ENCODE measurements around the gene DSG2. TPM values are rescaled to one million over a fixed set of nuclear protein-coding genes. Genes with fewer than 3 reads are reported as not detected.

The DSG2 gene
- polyA plus RNA-seq, 1 donor from 2014 or later = 0.94 TPM

GRCh38 chr18:31513189-31513935 is 15.4 kb downstream of the DSG2 start:
- no peaks in the 10 kb centered on the region for H3F3A ChIP-seq (ENCODE audit: insufficient read depth, low read length, poor library complexity, severe bottlenecking)
- no peaks in the 10 kb centered on the region for H3K36me3 ChIP-seq (ENCODE audit: insufficient read depth, low read length)
- H3K4me3 ChIP-seq (ENCODE audit: low read length) = no peak overlapping the region
- H2AFZ ChIP-seq (ENCODE audit: low read depth, low read length) = no peak overlapping the region
- H3K9me2 ChIP-seq (ENCODE audit: insufficient read depth, low read length) = no peaks in the 10 kb centered on the region
- no peaks in the 10 kb centered on the region for H3K27me3 ChIP-seq (ENCODE audit: insufficient read depth, low read depth, low read length)
- no peaks in the 10 kb centered on the region for H3K79me2 ChIP-seq (replicated peaks; ENCODE audit: insufficient read depth, low read length)
- H3K9me3 ChIP-seq (ENCODE audit: low read length) = no peaks in the 10 kb centered on the region
- TF ChIP-seq POLR2AphosphoS5 (IDR thresholded peaks at IDR 0.05) (no peak), CTCF (IDR thresholded peaks at IDR 0.05; ENCODE audit: poor library complexity, severe bottlenecking) (no peak), SMC3 (conservative IDR thresholded peaks at IDR 0.05; ENCODE audit: poor library complexity) (no peak), EZH2 (IDR thresholded peaks at IDR 0.05; ENCODE audit: borderline replicate concordance, insufficient read depth, low read length, poor library complexity, severe bottlenecking) (no peak), EP300 (conservative IDR thresholded peaks at IDR 0.05; ENCODE audit: poor library complexity, severe bottlenecking) (no peak), REST (IDR thresholded peaks at IDR 0.05; ENCODE audit: borderline replicate concordance) (no peak), TAF1 (IDR thresholded peaks at IDR 0.05; ENCODE audit: low read depth) (no peak), RAD21 (conservative IDR thresholded peaks at IDR 0.05) (no peak), MXI1 (conservative IDR thresholded peaks at IDR 0.05; ENCODE audit: poor library complexity, severe bottlenecking) (no peak)
- H3K4me2 ChIP-seq (ENCODE audit: low read length) = no peak overlapping the region
- H4K20me1 ChIP-seq (ENCODE audit: insufficient read depth) = no peaks in the 10 kb centered on the region
- H3K27ac ChIP-seq (ENCODE audit: low read length) = no peak overlapping the region
- no peak overlapping the region for H3K9ac ChIP-seq (ENCODE audit: low read length)

- H3K36me3 ChIP-seq (ENCODE audit: insufficient read depth, low read length) = no peaks in the 10 kb centered on the region
These were observed 18.5 kb downstream of the DSG2 start for GRCh38 chr18:31516437-31516836.

More at GRCh38 chr18:31516437-31516836, 18.5 kb downstream of the DSG2 start:
- H3K4me3 ChIP-seq (ENCODE audit: low read length) = no peak overlapping the region
- H2AFZ ChIP-seq (ENCODE audit: low read depth, low read length) = no peak overlapping the region
- H3K9ac ChIP-seq (ENCODE audit: low read length) = no peak overlapping the region
- no peak overlapping the region for H3K4me2 ChIP-seq (ENCODE audit: low read length)
- no peaks in the 10 kb centered on the region for H3F3A ChIP-seq (ENCODE audit: insufficient read depth, low read length, poor library complexity, severe bottlenecking)
- no peaks in the 10 kb centered on the region for H4K20me1 ChIP-seq (ENCODE audit: insufficient read depth)
- H3K9me3 ChIP-seq (ENCODE audit: low read length) = no peaks in the 10 kb centered on the region
- H3K9me2 ChIP-seq (ENCODE audit: insufficient read depth, low read length) = no peaks in the 10 kb centered on the region
- TF ChIP-seq EZH2 (IDR thresholded peaks at IDR 0.05; ENCODE audit: borderline replicate concordance, insufficient read depth, low read length, poor library complexity, severe bottlenecking) = no peak
- TF ChIP-seq TAF1 (IDR thresholded peaks at IDR 0.05; ENCODE audit: low read depth) = no peak
- no peak for TF ChIP-seq MXI1 (conservative IDR thresholded peaks at IDR 0.05; ENCODE audit: poor library complexity, severe bottlenecking)
- TF ChIP-seq CTCF (IDR thresholded peaks at IDR 0.05; ENCODE audit: poor library complexity, severe bottlenecking) = no peak
- TF ChIP-seq RAD21 (conservative IDR thresholded peaks at IDR 0.05) = no peak
- no peak for TF ChIP-seq POLR2AphosphoS5 (IDR thresholded peaks at IDR 0.05)
- no peak for TF ChIP-seq EP300 (conservative IDR thresholded peaks at IDR 0.05; ENCODE audit: poor library complexity, severe bottlenecking)
- no peak for TF ChIP-seq SMC3 (conservative IDR thresholded peaks at IDR 0.05; ENCODE audit: poor library complexity)
- TF ChIP-seq REST (IDR thresholded peaks at IDR 0.05; ENCODE audit: borderline replicate concordance) = no peak
- no peaks in the 10 kb centered on the region for H3K27me3 ChIP-seq (ENCODE audit: insufficient read depth, low read depth, low read length)
- H3K27ac ChIP-seq (ENCODE audit: low read length) = no peak overlapping the region
- H3K79me2 ChIP-seq (replicated peaks; ENCODE audit: insufficient read depth, low read length) = no peaks in the 10 kb centered on the region
